Endothelial cell (in vitro differentiated cells): Measurements from ENCODE around the gene CLN3. TPM values are rescaled to one million over a fixed set of nuclear protein-coding genes. Genes with fewer than 3 reads are reported as not detected.
"Not testable (repeated sequence)": the region's sequence is repeated elsewhere in the genome, so short reads cannot be mapped to it uniquely, and the experiment has no call there.

Source experiments
- DNase-seq: peaks from one replicate; pipeline ENCODE4 v3.0.0; 2021; ENCODE audit warnings: low spot score
- H3K27ac Mint-ChIP-seq: one replicate; pipeline ENCODE4 v1.8.0; 2021; ENCODE audit warnings: mixed read lengths, inconsistent platforms; ENCODE audit not compliant: unreplicated experiment
- H3K27me3 Mint-ChIP-seq: one replicate; pipeline ENCODE4 v1.8.0; 2021; ENCODE audit warnings: mild to moderate bottlenecking, moderate library complexity, mixed read lengths, inconsistent platforms; ENCODE audit not compliant: unreplicated experiment
- H3K36me3 Mint-ChIP-seq: one replicate; pipeline ENCODE4 v1.8.0; 2021; ENCODE audit warnings: mild to moderate bottlenecking, low read depth, mixed read lengths, inconsistent platforms; ENCODE audit not compliant: unreplicated experiment
- H3K4me1 Mint-ChIP-seq: one replicate; pipeline ENCODE4 v1.8.0; 2021; ENCODE audit warnings: mild to moderate bottlenecking, mixed read lengths, inconsistent platforms; ENCODE audit not compliant: unreplicated experiment
- H3K4me3 Mint-ChIP-seq: one replicate; pipeline ENCODE4 v1.8.0; 2021; ENCODE audit warnings: mild to moderate bottlenecking, mixed read lengths, inconsistent platforms; ENCODE audit not compliant: unreplicated experiment
- H3K9me3 Mint-ChIP-seq: one replicate; pipeline ENCODE4 v1.8.0; 2021; ENCODE audit warnings: mixed read lengths, inconsistent platforms; ENCODE audit not compliant: unreplicated experiment
- total RNA-seq: library from RNA; stranded (reverse); fragmentation: NEBNext Ultra II Directional; extraction: Animal tissue kit (Norgen Biotek cat#: 25700); gene quantifications from one replicate; pipeline ENCODE4 v1.2.1, GENCODE V29; 2021; ENCODE audit not compliant: unreplicated experiment
- TF ChIP-seq, protein P1 (sequence below): fragments of 200-600 bp; sonication (generic); IDR thresholded peaks from one replicate; pipeline ENCODE4 v1.5.0; 2021; ENCODE audit warnings: antibody characterized with exemption; ENCODE audit not compliant: unreplicated experiment

The CLN3 gene
- total RNA-seq, 1 donor from 2014 or later, result 33.6 TPM

DNA sequence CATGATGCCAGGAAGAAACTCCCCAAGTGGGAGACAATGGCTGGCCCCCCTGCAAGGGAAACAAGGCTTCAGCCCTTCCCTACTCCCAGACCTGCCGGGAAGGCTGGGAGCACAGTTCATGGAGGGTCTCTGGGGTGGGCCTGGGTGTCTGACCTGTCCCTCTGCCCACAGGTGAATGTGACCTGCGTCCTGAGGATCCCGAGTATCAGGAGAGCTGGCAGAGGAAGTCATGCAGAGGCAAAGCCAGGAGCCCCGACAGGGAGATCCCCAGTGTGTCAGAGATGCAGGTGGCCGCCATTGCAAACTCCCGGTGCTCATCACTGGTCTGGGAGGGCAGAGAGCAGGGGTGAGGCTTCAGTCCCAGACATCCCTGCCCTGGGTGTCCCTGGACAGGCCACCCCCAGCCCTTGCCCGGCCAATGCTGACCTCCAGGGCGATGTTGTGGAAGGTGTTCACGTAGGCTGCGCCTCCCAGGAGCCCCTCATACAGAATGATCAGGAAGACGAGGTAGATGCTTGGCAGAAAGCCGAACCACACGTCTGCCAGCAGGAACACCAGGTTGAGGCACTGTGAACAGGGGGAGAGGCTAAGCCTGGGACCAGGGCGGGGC, 14.5 kb downstream of the CLN3 start:
- H3K27ac Mint-ChIP-seq, result no peak overlapping the region
- no peaks in the 10 kb centered on the region for H3K9me3 Mint-ChIP-seq
- H3K4me1 Mint-ChIP-seq, result no peaks in the 10 kb centered on the region
- no peak for DNase-seq
- TF ChIP-seq, protein P1, sequence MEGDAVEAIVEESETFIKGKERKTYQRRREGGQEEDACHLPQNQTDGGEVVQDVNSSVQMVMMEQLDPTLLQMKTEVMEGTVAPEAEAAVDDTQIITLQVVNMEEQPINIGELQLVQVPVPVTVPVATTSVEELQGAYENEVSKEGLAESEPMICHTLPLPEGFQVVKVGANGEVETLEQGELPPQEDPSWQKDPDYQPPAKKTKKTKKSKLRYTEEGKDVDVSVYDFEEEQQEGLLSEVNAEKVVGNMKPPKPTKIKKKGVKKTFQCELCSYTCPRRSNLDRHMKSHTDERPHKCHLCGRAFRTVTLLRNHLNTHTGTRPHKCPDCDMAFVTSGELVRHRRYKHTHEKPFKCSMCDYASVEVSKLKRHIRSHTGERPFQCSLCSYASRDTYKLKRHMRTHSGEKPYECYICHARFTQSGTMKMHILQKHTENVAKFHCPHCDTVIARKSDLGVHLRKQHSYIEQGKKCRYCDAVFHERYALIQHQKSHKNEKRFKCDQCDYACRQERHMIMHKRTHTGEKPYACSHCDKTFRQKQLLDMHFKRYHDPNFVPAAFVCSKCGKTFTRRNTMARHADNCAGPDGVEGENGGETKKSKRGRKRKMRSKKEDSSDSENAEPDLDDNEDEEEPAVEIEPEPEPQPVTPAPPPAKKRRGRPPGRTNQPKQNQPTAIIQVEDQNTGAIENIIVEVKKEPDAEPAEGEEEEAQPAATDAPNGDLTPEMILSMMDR, result no peak
- H3K27me3 Mint-ChIP-seq, result peaks cover 4% of the 10 kb centered on the region
- H3K36me3 Mint-ChIP-seq, result peaks cover 4% of the 10 kb centered on the region
- no peak overlapping the region for H3K4me3 Mint-ChIP-seq

DNA sequence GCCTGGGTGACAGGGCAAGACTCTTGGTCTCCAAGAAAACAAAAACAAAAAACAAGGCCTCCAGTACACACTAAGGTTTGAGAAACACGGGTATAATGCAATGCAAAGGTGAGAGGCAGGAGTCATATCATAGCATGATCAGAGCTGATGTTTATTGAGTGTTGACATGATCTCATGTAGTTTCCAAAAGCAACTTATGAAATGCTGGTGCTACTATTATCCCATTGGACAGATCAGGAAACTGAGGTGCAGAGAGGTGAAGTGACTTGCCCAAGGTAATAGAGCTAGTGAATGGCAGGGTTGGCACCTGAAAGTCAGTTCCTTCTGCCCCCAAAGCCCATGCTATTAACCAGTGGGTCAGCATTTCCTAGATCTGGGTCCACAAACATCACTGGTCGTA, 16.7 kb downstream of the CLN3 start:
- Mint-ChIP-seq H3K4me1 (no peaks in the 10 kb centered on the region), H3K36me3 (peaks cover 4% of the 10 kb centered on the region), H3K9me3 (no peaks in the 10 kb centered on the region), H3K27ac (no peak overlapping the region), H3K4me3 (no peak overlapping the region), H3K27me3 (peaks cover 3% of the 10 kb centered on the region)
- TF ChIP-seq, protein P1, result no peak
- no peak for DNase-seq

- Mint-ChIP-seq H3K27me3 (peaks cover 3% of the 10 kb centered on the region), H3K27ac (no peak overlapping the region), H3K4me3 (no peak overlapping the region), H3K9me3 (no peaks in the 10 kb centered on the region), H3K4me1 (no peaks in the 10 kb centered on the region), H3K36me3 (peaks cover 4% of the 10 kb centered on the region)
- TF ChIP-seq, protein P1, result no peak
- no peak for DNase-seq
These were observed 18.1 kb downstream of the CLN3 start for GRCh38 chr16:28473714-28474265.

GRCh38 chr16:28447081-28447480, 44.8 kb downstream of the CLN3 start:
- H3K4me1 Mint-ChIP-seq, H3K4me3 Mint-ChIP-seq, H3K9me3 Mint-ChIP-seq, H3K27ac Mint-ChIP-seq, DNase-seq, H3K36me3 Mint-ChIP-seq, H3K27me3 Mint-ChIP-seq: not testable (repeated sequence)

GRCh38 chr16:28446388-28446787, 45.5 kb downstream of the CLN3 start:
- H3K27me3 Mint-ChIP-seq, H3K4me3 Mint-ChIP-seq, H3K27ac Mint-ChIP-seq, DNase-seq, H3K36me3 Mint-ChIP-seq, H3K4me1 Mint-ChIP-seq, H3K9me3 Mint-ChIP-seq: not testable (repeated sequence)

- not testable (repeated sequence) for H3K27ac Mint-ChIP-seq, H3K36me3 Mint-ChIP-seq, DNase-seq, H3K27me3 Mint-ChIP-seq, H3K9me3 Mint-ChIP-seq, H3K4me1 Mint-ChIP-seq, H3K4me3 Mint-ChIP-seq
These were observed 47.9 kb downstream of the CLN3 start for GRCh38 chr16:28443943-28444342.

DNA sequence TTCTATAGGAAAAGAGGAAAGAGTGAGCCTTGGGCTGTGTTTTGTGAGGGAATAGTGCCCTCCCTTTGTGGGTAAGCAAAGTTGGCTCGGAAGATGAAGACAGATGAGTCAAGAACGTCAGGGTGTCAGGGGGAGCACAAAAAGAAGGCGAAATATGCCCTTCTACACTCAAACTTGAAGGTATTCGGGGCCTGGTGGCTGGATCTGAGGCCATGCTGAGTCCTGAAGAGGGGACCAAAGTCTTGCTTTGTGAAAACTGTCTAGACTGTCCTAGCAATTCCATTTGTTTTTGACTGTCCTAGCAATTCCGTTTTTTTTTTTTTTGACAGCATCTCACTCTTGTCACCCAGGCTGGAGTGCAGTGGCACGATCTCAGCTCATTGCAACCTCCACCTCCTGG, 53.0 kb downstream of the CLN3 start:
- not testable (repeated sequence) for DNase-seq, H3K4me1 Mint-ChIP-seq, H3K36me3 Mint-ChIP-seq, H3K27me3 Mint-ChIP-seq, H3K9me3 Mint-ChIP-seq, H3K4me3 Mint-ChIP-seq, H3K27ac Mint-ChIP-seq

DNA sequence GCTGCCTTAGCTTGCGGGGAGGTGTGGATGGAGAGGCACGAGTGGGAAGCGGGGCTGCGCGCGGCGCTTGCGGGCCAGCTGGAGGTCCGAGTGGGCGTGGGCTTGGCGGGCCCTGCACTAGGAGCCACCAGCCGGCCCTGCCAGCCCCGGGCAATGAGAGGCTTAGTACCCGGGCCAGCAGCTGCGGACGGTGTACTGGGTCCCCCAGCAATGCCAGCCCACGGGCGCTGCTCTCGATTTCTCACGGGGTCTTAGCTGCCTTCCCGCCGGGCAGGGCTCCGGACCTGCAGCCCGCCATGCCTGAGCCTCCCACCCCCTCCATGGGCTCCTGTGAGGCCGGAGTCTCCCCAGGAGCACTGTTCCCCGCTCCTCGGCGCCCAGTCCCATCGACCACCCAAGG, 56.5 kb downstream of the CLN3 start:
- DNase-seq, H3K36me3 Mint-ChIP-seq, H3K4me3 Mint-ChIP-seq, H3K9me3 Mint-ChIP-seq, H3K27ac Mint-ChIP-seq, H3K4me1 Mint-ChIP-seq, H3K27me3 Mint-ChIP-seq: not testable (repeated sequence)
